ENCODE measurements around the gene DYSF. TPM values are rescaled to one million over a fixed set of nuclear protein-coding genes. Genes with fewer than 3 reads are reported as not detected.

The DYSF gene
- total RNA-seq, 1 experiment from 2014 or later: 2.2 TPM

DNA sequence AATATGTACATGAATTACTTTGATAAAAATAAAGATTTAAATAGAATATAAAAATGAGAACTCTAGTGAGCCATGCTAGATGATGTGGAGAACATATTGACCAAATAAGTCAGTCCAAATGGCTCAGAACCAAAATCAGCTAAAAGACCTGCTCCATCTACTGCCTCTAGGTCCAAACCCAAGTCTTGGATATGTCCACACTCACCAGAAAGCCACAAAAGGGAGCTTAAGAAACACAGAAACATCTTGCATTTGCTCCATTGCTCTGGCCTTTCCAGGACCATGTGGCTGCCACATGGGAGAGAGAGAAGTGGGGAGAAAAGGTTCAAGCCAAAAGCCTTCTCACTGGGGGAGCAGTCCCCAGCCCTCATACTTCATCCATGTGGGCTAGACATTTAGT, 272.5 kb downstream of the DYSF start:
- intact Hi-C loops (cut with micrococcal nuclease; ENCODE audit: unreplicated experiment): no loop called here
- Mint-ChIP-seq H3K4me1 (ENCODE audit: low read depth, unreplicated experiment) (peaks cover 4% of the 10 kb centered on the region), H3K9me3 (ENCODE audit: unreplicated experiment) (peaks cover 11% of the 10 kb centered on the region), H3K27me3 (ENCODE audit: insufficient read depth, unreplicated experiment) (no peaks in the 10 kb centered on the region), H3K36me3 (ENCODE audit: insufficient read depth, unreplicated experiment) (no peaks in the 10 kb centered on the region), H3K4me3 (ENCODE audit: unreplicated experiment) (no peak overlapping the region), H3K27ac (ENCODE audit: unreplicated experiment) (no peak overlapping the region)
- POLR2A ChIA-PET: no interaction called here
- Histone ChIP-seq H3K9me3 (peaks cover 17% of the 10 kb centered on the region), H3K36me3 (ENCODE audit: control insufficient read depth, insufficient read depth, low read length) (no peaks in the 10 kb centered on the region), H3K27me3 (replicated peaks; ENCODE audit: control insufficient read depth, insufficient read depth, low read length) (no peaks in the 10 kb centered on the region), H3K4me1 (peaks cover 13% of the 10 kb centered on the region), H3K4me3 (ENCODE audit: low read depth, low read length) (no peak overlapping the region)
- no TSS peak for BruUV-seq (replicated peaks)
- CTCF ChIA-PET: no interaction called here
- no peak for DNase-seq
- TF ChIP-seq, protein P1, sequence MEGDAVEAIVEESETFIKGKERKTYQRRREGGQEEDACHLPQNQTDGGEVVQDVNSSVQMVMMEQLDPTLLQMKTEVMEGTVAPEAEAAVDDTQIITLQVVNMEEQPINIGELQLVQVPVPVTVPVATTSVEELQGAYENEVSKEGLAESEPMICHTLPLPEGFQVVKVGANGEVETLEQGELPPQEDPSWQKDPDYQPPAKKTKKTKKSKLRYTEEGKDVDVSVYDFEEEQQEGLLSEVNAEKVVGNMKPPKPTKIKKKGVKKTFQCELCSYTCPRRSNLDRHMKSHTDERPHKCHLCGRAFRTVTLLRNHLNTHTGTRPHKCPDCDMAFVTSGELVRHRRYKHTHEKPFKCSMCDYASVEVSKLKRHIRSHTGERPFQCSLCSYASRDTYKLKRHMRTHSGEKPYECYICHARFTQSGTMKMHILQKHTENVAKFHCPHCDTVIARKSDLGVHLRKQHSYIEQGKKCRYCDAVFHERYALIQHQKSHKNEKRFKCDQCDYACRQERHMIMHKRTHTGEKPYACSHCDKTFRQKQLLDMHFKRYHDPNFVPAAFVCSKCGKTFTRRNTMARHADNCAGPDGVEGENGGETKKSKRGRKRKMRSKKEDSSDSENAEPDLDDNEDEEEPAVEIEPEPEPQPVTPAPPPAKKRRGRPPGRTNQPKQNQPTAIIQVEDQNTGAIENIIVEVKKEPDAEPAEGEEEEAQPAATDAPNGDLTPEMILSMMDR (IDR thresholded peaks at IDR 0.05; ENCODE audit: insufficient read depth in 1 of 2, low read depth in 1 of 2, low read length in 1 of 2, severe bottlenecking in 1 of 2, unreplicated experiment in 1 of 2): no peak

DNA sequence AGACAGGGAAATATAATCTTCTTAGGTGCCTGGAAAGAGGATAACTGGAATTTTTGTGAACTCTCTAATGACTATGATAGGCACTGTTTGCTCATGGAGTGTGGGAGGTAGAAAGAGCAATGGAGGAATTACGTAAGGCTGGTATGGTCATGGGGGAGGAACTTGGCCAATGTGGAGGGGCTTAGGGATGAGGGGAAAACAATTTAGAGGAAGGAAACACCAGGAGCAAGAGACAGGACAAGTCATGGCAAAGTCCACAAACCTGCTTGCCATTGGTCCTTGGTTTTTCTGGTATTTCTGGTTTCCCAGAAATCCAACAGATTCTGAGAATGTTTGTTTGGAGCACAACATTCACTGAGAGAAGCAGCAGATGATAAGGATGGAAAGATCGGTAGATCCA, 274.2 kb downstream of the DYSF start:
- Histone ChIP-seq H3K36me3 (ENCODE audit: control insufficient read depth, insufficient read depth, low read length) (no peaks in the 10 kb centered on the region), H3K9me3 (peaks cover 17% of the 10 kb centered on the region), H3K4me1 (peaks cover 11% of the 10 kb centered on the region), H3K4me3 (ENCODE audit: low read depth, low read length) (no peak overlapping the region), H3K27me3 (replicated peaks; ENCODE audit: control insufficient read depth, insufficient read depth, low read length) (no peaks in the 10 kb centered on the region)
- Mint-ChIP-seq H3K4me3 (ENCODE audit: unreplicated experiment) (no peak overlapping the region), H3K27me3 (ENCODE audit: insufficient read depth, unreplicated experiment) (no peaks in the 10 kb centered on the region), H3K36me3 (ENCODE audit: insufficient read depth, unreplicated experiment) (no peaks in the 10 kb centered on the region), H3K4me1 (ENCODE audit: low read depth, unreplicated experiment) (no peaks in the 10 kb centered on the region), H3K27ac (ENCODE audit: unreplicated experiment) (no peak overlapping the region), H3K9me3 (ENCODE audit: unreplicated experiment) (peaks cover 2% of the 10 kb centered on the region)
- ChIA-PET CTCF (no interaction called here), POLR2A (no interaction called here)
- no TSS peak for BruUV-seq (replicated peaks)
- peak in 1 of 2 experiments; percentile 53 for DNase-seq
- intact Hi-C loops (cut with micrococcal nuclease; ENCODE audit: unreplicated experiment): no loop called here
- TF ChIP-seq, protein P1 (IDR thresholded peaks at IDR 0.05; ENCODE audit: insufficient read depth in 1 of 2, low read depth in 1 of 2, low read length in 1 of 2, severe bottlenecking in 1 of 2, unreplicated experiment in 1 of 2): no peak

DNA sequence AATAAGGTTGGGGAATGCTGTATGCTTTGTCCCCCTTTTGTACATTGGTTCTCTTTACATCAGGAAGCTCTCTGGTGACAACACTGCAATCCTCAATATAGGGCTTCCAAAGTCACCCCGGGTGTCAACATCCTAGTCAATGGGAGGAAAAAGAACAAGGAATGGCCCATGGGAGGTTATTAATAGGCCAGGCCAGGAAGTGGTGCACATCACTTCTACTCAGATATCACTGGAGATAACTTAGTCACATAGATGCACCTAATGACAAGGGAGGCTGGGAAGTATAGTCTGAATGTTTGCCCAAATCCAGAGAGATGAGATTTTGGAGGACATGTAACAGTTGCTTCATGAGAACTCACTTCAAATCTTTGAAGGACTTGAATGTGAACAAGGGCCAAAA, 274.7 kb downstream of the DYSF start:
- CTCF ChIA-PET: no interaction called here
- H3K4me3 Mint-ChIP-seq (ENCODE audit: unreplicated experiment): no peak overlapping the region
- peaks cover 11% of the 10 kb centered on the region for H3K4me1 ChIP-seq
- no peaks in the 10 kb centered on the region for H3K36me3 Mint-ChIP-seq (ENCODE audit: insufficient read depth, unreplicated experiment)
- no peak for DNase-seq
- H3K27me3 ChIP-seq (replicated peaks; ENCODE audit: control insufficient read depth, insufficient read depth, low read length): no peaks in the 10 kb centered on the region
- H3K27me3 Mint-ChIP-seq (ENCODE audit: insufficient read depth, unreplicated experiment): no peaks in the 10 kb centered on the region
- no peak overlapping the region for H3K4me3 ChIP-seq (ENCODE audit: low read depth, low read length)
- TF ChIP-seq, protein P1 (IDR thresholded peaks at IDR 0.05; ENCODE audit: insufficient read depth in 1 of 2, low read depth in 1 of 2, low read length in 1 of 2, severe bottlenecking in 1 of 2, unreplicated experiment in 1 of 2): no peak
- no peaks in the 10 kb centered on the region for H3K36me3 ChIP-seq (ENCODE audit: control insufficient read depth, insufficient read depth, low read length)
- BruUV-seq (replicated peaks): no TSS peak
- intact Hi-C loops (cut with micrococcal nuclease; ENCODE audit: unreplicated experiment): no loop called here
- no peaks in the 10 kb centered on the region for H3K9me3 Mint-ChIP-seq (ENCODE audit: unreplicated experiment)
- POLR2A ChIA-PET: no interaction called here
- H3K9me3 ChIP-seq: peaks cover 17% of the 10 kb centered on the region
- H3K4me1 Mint-ChIP-seq (ENCODE audit: low read depth, unreplicated experiment): no peaks in the 10 kb centered on the region
- H3K27ac Mint-ChIP-seq (ENCODE audit: unreplicated experiment): no peak overlapping the region

Data from Caco-2 (cell line).